ENCODE results near the gene PYGL.
"Not testable (repeated sequence)": the region's sequence is repeated elsewhere in the genome, so short reads cannot be mapped to it uniquely, and the experiment has no call there.

Gene PYGL

DNA sequence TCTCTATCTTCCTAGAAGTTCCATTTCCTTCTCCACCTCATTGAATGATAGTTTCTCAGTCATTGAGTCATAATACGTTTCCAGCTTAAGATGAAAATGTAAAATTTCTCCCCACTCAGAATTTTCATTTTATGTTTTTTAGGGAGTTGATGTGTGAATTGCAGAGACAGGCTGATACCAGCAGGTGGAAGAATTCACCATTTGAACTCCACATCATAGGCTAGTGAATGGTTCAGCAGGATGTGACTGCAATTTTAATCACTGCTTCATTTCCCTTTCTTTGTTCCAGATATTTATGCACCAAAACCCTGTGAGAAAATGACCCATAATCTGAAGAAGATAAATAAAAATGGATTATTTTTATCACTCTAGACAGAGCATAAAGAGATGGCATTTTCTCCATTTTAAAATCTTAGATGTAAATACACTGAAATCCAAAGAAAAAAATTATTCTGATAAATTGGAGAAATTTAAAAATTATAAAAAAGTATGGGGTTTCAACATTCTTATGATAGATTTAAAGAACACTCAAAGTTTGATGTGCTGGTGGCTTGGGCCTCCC, 10.6 kb upstream of the PYGL start:
- peak; percentile 63 for DNase-seq (ENCODE audit: low read depth)

DNA sequence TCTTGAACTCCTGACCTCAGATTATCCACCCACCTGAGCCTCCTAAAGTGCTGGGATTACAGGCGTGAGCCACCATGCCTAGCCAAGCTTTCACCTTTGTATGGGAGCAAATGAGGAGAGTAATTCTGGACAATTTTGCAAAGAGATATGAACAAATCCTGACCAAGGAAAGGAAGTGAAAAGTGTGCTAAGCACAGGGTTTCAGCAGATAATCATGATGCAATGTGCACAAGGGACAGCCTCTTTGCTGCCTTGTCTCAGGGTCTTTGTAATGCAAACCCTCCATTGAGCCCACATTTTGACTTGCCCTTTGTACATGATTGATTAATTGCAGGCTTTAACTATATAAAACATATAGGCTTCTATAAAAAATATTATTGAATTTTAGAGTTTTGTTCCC, 9.2 kb upstream of the PYGL start:
- no peak for DNase-seq (ENCODE audit: low read depth)

DNA sequence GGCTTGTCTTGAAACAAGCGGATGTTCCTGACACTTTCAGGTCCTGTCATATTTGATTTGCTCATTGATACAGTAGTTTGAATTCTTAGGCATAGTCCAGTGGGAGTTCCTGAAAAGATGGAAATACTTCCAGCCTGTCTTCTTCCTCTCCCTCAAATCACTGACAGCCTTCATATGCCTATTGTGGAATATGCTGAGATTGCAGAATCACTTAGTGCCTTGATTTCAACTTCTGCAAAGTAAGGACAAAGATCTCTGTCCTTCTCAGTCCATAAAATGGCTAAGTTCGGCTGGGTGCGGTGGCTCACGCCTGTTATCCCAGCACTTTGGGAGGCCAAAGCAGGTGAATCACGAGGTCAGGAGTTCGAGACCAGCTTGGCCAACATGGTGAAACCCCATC, 6.7 kb upstream of the PYGL start:
- DNase-seq (ENCODE audit: low read depth), result no peak

DNA sequence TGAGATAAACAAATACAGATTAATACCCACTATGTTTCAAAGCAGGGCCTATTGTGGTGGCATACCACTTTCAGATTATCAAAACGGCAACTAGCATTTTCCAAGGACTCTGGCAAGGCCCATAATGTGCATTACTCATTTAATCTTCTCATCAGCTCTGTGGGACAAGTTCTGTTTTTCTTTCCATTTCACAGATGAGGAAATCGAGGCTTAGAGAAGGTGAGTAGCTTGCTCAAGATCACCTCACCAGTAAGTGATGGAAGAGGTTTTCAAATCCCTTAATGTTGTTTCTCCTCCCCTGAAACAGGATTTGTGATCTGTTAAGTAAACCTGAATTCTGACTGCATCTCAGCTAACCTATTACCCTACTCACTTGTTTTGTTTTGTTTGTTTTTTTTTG, 3.9 kb upstream of the PYGL start:
- no peak for DNase-seq (ENCODE audit: low read depth)

DNA sequence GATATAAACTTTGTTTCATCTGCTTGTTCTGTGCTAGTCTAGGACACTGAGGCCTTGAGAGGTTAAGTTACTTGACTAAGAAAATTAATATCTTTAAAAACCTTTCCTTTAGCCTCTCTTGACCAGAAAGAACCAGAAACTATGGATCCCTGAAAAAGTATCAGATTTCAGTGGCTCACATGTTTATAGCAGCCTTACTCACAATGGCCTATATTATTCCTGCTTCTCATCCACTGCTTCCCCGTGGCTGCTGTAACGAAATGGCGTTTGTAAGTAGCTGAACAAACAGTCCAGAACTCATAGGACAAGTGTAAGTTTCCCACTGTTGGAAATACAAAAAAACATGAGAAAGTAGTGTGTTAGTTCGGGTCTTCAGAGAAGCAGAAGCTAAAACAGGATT, 3.2 kb upstream of the PYGL start:
- no peak for DNase-seq (ENCODE audit: low read depth)

DNA sequence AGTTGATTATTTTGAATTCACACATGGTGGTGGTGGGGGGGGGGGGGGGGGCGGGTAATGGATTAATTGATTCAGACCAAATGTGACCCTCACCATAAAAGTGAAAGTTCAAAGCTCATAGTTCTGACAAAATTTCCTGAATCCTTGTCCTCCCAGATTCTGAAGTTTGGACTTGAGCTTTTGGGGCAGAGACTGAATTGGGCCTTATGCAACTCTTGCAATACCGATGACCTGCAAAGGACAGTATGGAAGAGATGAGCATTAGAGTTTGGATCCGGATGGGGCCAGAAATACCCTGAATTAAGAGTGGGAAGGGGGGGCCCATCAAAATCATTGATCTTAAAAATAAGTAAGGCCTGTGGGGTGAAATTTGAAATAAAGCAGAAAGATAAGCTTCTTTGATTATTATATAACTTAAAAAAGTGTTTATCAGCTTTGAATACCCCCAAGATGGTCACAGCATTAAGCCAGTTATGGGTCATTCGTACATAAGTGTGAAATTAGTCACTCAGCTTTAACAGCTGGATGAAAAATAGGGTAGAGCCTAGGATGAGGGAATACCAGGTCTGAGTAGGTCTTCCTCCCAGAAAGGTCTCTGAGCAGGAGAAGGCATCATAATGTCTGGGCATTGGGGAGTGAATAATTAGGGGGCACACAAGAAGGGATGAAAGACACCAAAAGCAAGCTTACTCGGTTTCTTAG, 2.1 kb upstream of the PYGL start:
- DNase-seq (ENCODE audit: low read depth), result no peak

DNA sequence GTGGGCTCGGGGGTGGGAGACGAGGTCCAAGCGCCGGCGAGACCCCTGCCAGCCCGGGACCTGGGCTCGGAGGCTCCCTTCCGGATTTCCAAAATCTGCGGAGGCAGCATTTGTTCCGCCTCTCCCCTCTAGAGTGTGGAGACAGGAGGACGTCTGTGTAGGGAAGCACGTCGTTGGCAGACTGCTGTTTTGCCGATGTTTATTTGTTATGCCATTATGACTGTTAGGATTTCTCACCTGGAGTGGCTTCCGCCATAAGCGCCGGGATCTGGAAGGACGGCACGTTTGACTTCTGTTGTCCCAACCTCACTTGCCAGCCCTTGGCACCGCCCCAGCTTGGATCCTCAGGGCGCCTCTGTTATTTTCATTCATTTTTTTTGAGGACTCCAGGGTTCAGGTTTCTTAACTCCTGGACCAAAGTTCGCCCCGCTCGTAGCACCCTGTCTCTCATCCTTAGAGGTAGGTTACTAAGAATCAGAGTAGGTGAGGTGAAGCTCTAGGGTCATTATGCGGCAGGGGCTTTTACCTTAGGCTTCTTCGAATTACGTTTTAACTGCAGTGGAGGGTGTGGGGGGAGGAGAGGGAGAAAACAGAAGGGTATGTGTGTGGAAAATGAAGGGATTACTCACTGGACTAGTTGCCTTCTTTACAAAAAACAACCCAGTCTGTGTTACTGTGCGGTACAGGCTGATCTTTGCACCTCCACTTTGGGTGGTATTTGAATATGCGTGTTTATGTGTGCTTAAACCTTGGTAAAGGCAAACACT, 547 bp upstream of the PYGL start:
- DNase-seq (ENCODE audit: low read depth), result no peak

DNA sequence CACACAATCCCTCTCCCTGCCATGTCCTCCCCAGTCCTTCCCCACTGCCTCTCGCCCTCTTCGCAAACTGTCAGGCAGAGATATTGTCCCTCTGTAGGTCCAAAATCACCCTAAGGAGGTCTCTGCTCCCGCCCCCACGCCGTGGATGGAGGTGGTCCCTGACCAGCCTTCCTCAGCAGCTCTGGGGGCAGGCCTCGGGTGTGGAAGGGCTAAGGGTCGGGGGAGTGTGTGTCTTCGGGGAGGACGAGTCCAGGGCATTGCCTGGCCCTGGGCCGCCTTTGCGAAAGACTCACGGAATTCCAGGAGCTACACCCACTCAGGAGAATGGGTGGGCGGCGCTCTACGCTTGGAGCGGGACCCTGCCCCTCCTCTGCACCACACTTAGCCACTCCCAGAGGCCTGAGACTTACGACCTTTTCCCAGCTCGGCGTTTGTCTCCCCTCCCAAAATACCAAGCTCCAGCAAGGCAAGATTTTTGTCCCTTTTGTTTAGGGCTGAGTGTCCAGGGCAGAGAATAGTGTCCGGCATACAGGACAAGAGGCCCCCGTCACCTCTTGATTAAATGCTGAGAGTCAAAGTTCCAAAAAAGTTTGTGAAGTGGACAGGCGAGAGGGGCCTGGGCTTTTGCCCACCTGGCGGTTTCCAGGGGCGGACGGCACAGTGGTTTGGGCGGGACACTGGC, 881 bp downstream of the PYGL start:
- no peak for DNase-seq (ENCODE audit: low read depth)

DNA sequence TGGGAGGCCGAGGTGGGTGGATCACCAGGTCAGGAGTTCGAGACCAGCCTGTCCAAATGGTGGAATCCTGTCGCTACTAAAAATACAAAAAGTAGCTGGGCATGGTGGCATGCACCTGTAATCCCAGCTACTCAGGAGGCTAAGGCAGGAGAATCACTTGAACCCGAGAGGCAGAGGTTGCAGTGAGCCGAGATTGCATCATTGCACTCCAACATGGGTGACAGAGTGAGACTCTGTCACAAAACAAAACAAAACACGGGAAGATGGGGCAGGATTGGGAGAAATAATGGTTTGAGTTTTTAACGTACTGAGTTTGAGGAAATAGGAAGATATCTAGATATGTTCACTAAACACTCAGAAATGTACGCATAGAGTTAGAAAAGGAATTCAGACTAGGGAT, 2.6 kb downstream of the PYGL start:
- not testable (repeated sequence) for DNase-seq (ENCODE audit: low read depth)

DNA sequence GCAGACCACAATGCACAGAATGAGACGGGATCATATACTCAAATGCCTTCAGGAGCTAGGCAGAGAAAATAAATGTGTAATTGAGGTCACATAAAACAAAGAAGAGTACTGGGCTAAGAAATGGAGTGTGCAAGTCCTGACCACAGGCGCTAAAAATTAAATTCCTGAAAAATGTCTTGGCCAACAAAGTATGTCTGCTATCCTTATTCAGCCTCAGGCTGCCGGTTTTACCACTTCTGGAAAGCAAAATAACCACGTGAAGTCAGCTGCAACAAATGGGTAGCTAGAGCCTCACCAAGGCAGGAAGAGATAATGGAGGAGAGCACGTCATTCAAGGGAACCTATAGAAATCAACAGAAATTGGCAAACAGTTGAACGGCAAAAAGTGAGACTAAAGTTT, 3.1 kb downstream of the PYGL start:
- no peak for DNase-seq (ENCODE audit: low read depth)

DNA sequence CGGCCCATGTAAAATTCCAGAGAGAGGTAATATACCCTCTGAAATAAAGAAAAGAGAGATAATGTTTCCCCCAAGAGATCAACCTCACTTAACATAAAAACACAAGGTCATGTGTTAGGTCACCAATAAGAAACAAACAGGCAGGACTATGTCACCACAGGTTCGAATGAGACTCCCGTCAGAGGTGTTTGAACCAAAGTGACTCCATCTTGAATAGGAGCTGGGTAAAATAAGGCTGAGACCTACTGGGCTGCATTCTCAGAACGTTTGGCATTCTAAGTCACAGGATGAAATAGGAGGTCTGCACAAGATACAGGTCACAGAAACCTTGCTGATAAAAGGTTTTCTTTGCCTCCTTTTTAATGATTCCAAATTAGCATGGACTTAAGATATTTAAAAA, 6.5 kb downstream of the PYGL start:
- no peak for DNase-seq (ENCODE audit: low read depth)

DNA sequence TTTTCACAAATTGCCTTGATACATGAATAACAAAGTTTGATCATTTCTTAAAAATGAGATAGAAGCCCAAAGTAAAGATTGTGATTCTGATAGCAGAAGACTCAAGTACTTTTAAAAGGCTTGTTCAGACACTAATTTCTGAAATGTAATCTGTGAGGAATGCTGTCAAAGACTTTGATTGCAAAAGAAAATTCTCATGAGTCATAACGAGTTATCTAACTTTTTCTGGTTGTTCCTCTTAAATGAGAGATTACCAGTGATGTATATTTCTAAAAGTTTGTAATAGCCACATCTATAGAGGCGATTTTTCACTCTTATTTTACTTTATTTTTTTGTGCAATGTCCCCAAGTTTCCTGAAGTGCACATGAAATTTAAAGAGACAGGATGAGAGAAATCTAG, 7.0 kb downstream of the PYGL start:
- no peak for DNase-seq (ENCODE audit: low read depth)

DNA sequence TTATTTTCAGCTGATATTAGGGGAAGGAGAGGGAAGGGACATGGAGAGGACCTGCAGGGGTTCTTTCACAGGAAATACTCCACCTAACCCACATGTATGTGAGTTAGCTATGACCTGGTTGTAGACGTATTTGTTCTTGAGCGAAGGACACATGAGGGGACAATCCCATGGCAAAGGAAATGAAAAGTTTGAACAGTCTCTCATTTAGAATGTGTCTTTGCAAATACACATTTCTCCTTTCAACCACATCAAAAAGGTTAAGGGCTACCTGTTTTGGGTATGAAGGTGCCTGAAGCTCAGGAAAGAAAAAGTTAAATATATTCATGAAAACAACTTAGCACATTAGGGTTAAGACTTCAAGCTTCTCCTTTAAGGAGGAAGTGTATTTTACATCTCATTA, 7.4 kb downstream of the PYGL start:
- DNase-seq (ENCODE audit: low read depth), result no peak

DNA sequence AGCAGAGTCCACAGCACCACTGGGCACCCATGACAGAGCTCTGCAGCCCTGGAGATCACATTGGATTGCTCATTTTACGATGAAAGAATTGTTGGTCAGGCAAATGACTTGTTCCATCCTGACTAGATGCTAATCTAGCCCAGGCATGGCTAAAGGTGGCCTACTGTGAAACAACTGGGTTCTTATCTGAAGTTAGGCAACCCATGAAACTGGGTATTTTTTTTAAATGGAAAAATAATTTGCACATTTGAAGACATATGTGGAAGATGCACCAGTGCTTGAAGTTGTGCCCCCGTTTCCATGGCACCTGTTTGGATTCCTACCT, 8.3 kb downstream of the PYGL start:
- DNase-seq (ENCODE audit: low read depth), result no peak

DNA sequence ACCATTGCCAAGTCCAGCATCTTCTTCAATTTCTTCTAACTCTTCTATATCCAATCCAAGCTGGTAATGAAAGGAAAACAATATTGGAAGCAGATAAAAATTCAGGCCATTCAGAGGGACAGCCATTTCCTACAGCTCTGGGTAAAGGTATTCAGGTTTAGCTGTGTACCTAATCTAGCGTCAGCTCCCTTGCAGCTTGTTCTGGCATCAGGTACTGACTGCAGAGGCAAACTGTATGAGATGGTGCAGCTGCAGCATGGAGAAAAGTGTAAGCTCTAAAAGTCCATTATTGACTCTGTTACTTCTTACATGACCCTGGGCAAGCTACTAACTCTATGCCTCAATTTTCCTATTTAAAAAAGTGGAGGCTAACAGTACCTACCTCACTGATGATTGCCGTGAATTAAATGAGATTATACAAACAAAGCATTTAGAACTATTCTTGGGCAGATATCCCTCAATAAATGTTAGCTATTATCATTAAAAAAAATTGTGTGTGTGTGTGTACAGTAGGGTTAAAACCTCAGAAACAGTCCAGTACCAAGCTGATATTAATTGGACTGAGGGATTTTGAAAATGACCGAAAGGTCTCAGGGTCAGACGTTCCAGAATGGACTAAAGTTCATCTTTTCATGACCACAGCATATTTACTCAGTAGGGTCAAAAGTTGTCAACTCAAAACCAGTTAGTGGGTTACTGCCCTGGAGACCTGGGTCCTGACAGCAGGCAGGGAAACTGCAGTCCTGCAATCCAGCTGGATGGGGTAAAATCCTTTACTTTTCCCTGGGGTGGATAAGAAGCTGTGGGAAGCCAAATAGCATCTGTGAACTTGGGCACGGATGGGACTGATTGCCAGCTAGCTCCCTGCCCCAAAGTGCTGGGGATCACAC, 8.9 kb downstream of the PYGL start:
- DNase-seq (ENCODE audit: low read depth), result no peak

DNA sequence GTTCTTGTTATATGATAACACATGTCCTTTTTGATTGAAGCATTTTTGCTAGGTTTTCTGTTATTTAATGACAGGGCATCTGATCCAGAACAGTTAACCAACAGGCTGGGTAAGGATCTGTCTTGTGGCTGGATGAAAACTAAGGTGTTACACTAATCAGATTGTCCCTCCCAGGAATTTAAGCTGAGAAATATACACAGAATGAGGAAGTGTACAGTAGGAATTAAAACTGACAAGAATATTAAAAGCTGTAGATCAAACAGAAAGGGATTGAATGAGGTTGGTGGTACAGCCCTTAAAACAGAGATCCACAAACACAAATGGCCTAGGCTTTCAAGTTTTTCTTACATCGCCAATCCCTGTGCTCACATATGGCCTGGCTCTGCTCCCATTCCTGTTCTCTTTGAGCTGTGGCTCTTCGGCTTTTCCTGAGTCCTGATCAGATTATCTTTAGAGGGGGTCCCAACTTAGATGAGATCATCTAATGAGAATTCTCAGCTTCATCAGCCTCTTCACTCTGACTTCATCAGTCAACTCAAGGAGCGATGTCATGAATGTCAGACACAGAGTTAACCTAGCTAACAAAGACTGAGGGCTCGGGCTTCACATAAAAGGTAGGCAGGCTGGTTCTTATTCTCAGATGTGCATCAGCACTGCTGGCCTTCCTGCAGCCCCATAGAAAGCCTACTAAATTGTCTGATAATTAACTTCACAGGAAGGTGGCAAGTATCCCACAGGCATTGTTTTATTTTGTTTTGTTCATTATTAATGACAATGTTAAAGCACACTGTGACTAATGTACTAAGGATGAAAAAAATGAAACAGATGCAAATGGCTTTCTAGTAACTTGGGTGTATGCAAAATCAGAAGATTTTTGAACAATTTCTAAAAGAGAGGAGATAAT, 11.4 kb downstream of the PYGL start:
- DNase-seq (ENCODE audit: low read depth), result no peak

DNA sequence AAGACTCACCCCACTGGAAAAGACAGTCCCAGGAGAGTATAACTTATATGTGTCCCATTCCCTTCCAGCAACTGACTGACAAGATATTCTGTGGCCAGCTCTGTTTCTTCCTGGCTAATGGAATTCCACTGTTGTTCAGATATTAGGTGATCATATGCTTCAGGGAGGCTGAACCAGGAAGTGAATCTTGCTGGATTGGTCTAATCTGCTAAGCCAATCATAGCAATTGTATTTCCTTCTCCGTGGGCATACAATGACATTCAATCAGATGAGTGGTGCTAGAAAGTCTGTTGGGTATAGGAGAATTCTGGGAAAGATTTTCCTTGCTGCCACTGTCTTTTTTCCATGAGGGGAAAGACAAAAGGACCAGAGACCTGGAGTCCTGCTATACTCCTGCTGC, 12.1 kb downstream of the PYGL start:
- DNase-seq (ENCODE audit: low read depth), result no peak

DNA sequence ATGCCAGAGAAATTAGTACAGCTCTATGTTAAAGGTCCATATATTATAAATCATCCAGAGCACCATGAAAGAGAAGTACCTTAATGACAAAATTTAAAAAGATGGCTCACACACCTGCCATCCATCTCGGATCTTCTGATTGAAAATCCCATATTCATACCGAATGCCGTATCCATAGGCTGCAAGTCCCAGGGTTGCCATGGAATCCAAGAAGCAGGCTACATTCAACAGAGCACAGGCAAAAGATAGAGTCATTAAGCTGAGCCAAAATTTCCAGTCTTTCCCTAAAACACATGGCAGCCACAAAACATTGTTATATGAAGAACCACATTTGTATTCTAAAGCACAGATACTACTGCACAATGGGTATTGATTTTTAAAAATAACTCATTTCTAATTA, 12.7 kb downstream of the PYGL start:
- no peak for DNase-seq (ENCODE audit: low read depth)

DNA sequence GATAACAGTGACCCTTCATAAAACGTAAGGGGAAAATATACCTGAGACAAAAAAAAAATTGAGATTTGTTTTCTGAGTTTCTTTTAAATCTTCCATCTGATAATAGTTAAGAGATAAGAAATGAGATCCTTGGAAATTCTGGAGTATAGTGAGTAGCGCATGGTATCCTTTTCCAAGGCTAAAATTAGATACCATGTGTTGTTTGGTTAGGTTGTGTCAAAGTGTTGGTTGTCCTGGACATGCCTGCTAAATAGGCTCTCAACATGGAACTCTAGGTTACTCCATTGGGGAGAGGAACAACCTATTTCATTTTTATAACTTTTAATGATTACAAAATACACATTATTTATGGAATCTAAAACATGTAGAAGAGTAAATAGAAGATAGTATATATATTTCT, 14.8 kb downstream of the PYGL start:
- no peak for DNase-seq (ENCODE audit: low read depth)

DNA sequence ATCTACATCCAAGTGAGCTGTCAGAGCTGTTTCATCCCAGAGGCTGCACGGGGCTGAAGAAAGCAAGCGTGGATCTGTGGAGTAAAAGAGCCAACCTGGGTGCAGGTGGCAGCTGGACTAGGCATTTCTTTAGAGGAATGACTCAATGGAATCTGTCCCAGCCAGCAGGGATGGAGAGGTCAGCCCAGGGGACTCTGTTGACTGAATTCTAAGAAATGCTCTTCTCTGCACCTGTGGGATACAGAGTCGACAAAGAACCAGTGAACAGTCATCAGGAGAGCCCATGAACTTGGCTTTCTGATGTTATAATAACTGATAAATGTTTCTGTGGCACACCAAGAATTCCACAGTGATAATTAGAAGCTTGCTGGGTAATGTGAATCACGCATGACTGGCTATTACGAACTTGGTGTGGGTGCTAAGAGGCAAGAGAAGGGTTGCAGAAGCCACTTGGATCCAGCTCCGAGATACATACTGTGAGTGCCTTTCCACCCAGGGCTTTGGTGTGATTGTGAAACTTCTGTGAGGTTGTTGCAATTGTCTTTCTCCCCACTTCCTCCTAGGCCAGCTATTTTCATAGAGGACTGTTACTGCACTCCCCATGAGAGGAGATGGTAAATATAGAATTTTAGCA, 16.2 kb downstream of the PYGL start:
- peak; percentile 77 for DNase-seq (ENCODE audit: low read depth)
